PFSK-1 (cell line): ENCODE results near the gene RIN3.

Experiments used
- POLR2AphosphoS5 ChIP-seq: IDR thresholded peaks from 2 replicates; pipeline ENCODE4 v1.6.1; 2012; ENCODE audit warnings: low read depth, mild to moderate bottlenecking, control low read depth, low read length, moderate library complexity
- TF ChIP-seq, protein P1 (sequence below), 2 experiments: IDR thresholded peaks; 2 replicates each; pipeline versions ENCODE4 v1.6.1 to v1.8.0; 2011 to 2012; ENCODE audit warnings: low read depth in 2 of 2, low read length in 2 of 2, control low read depth in 1 of 2, inconsistent platforms in 1 of 2, mild to moderate bottlenecking in 1 of 2, moderate library complexity in 1 of 2; ENCODE audit not compliant: insufficient read depth in 1 of 2

DNA sequence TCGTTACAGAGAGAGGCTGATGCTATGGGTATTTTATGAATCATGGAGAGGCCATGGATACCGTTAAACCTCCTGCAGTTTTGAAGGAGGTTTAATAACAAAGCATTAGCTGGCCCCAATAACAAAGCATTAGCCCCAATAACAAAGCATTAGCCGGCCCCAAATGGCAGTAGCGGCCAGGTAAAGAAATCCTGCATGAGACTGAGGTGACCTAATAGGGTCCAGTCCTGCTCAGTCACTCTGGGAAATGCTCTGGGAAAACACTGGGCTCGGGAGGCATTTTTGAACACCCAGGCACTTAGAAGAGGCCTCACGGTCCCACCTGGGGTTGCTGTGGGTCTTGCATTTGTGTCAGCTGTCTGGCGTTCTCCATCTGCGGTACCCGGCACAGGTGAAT is 776 bp upstream of the RIN3 start:
- TF ChIP-seq POLR2AphosphoS5, result no peak
- TF ChIP-seq, protein P1, sequence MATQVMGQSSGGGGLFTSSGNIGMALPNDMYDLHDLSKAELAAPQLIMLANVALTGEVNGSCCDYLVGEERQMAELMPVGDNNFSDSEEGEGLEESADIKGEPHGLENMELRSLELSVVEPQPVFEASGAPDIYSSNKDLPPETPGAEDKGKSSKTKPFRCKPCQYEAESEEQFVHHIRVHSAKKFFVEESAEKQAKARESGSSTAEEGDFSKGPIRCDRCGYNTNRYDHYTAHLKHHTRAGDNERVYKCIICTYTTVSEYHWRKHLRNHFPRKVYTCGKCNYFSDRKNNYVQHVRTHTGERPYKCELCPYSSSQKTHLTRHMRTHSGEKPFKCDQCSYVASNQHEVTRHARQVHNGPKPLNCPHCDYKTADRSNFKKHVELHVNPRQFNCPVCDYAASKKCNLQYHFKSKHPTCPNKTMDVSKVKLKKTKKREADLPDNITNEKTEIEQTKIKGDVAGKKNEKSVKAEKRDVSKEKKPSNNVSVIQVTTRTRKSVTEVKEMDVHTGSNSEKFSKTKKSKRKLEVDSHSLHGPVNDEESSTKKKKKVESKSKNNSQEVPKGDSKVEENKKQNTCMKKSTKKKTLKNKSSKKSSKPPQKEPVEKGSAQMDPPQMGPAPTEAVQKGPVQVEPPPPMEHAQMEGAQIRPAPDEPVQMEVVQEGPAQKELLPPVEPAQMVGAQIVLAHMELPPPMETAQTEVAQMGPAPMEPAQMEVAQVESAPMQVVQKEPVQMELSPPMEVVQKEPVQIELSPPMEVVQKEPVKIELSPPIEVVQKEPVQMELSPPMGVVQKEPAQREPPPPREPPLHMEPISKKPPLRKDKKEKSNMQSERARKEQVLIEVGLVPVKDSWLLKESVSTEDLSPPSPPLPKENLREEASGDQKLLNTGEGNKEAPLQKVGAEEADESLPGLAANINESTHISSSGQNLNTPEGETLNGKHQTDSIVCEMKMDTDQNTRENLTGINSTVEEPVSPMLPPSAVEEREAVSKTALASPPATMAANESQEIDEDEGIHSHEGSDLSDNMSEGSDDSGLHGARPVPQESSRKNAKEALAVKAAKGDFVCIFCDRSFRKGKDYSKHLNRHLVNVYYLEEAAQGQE (IDR thresholded peaks at IDR 0.05; ENCODE audit: insufficient read depth in 1 of 2, low read depth in 2 of 2, low read length in 2 of 2), result no peak
